GM12801 (cell line): ENCODE measurements around the gene TRMT44.

Source experiments
- CTCF ChIP-seq: IDR thresholded peaks from one replicate; pipeline ENCODE4 v1.5.1; 2011; ENCODE audit warnings: control low read depth; ENCODE audit not compliant: insufficient read length; ENCODE audit errors: extremely low read depth

The TRMT44 gene

GRCh38 chr4:8402181-8402597 is 38.4 kb upstream of the TRMT44 start:
- no peak for TF ChIP-seq CTCF

- TF ChIP-seq CTCF: no peak
Measured at GRCh38 chr4:8402640-8403039, 37.9 kb upstream of the TRMT44 start.

- TF ChIP-seq CTCF: no peak
Measured at GRCh38 chr4:8403173-8403753, 37.3 kb upstream of the TRMT44 start.

GRCh38 chr4:8403976-8404375 is 36.6 kb upstream of the TRMT44 start:
- TF ChIP-seq CTCF: no peak

- no peak for TF ChIP-seq CTCF
Measured at GRCh38 chr4:8404791-8405515, 35.6 kb upstream of the TRMT44 start.

GRCh38 chr4:8405516-8405875 is 35.1 kb upstream of the TRMT44 start:
- no peak for TF ChIP-seq CTCF

GRCh38 chr4:8407316-8407715 is 33.3 kb upstream of the TRMT44 start:
- no peak for TF ChIP-seq CTCF
